Fibroblast of lung (primary cell): Measurements from ENCODE around the gene CLIC1.

ENCODE experiments used
- CTCF ChIP-seq, 2 donors: IDR thresholded peaks in 1 of 2; conservative IDR thresholded peaks in 1 of 2; 1 replicate in 1 of 2; 2 replicates in 1 of 2; pipeline ENCODE4 v1.5.1; 2011 to 2012; ENCODE audit warnings: low read length in 2 of 2, control low read depth in 1 of 2, inconsistent platforms in 1 of 2, low read depth in 1 of 2, mild to moderate bottlenecking in 1 of 2
- EZH2 ChIP-seq: IDR thresholded peaks from 2 replicates; pipeline ENCODE4 v1.5.1; 2012; ENCODE audit warnings: low read length, control low read depth, mild to moderate bottlenecking; ENCODE audit errors: missing control alignments

GRCh38 chr6:31690231-31691077 lies 45.9 kb downstream of the CLIC1 start:
- TF ChIP-seq EZH2 (no peak), CTCF (conservative IDR thresholded peaks at IDR 0.05 in 1 of 2, IDR thresholded peaks at IDR 0.05 in 1 of 2; ENCODE audit: low read depth in 1 of 2, low read length in 2 of 2) (no peak)
